Measurements from ENCODE around the gene NCKAP5.

The NCKAP5 gene

DNA sequence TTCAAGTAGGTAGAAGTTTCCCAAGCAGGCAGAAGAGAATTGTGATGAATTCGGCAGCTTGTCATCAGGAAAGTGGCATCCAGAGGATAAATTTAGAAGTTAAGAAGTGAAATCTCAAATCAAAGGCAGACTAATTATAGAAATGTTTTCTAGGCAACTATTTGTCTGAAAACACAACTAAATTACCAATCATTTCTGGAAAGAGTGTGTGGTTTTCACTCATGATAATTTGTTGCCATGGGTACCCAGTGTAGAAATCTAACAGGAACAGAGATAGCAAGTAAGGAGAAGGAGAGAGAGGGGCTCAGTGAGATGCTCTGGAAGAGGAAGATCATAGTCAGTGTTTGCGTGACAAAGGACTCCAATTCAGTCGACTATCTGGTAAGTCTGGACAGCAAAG is 208.1 kb downstream of the NCKAP5 start:
- no peaks in the 10 kb centered on the region for H3K4me1 ChIP-seq (ENCODE audit: insufficient read depth, low read length)
- no peak overlapping the region for H3K4me3 ChIP-seq (ENCODE audit: low read depth in 1 of 2, low read length in 2 of 2)
- no peak overlapping the region for H3K9ac ChIP-seq (ENCODE audit: low read depth, low read length)
- H2AFZ ChIP-seq (ENCODE audit: low read depth, low read length): no peak overlapping the region
- ATAC-seq (ENCODE audit: insufficient read depth, low read depth) (no peak), DNase-seq (no peak)
- no peak overlapping the region for H3K27ac ChIP-seq (ENCODE audit: low read length)
- TF ChIP-seq, protein P1, sequence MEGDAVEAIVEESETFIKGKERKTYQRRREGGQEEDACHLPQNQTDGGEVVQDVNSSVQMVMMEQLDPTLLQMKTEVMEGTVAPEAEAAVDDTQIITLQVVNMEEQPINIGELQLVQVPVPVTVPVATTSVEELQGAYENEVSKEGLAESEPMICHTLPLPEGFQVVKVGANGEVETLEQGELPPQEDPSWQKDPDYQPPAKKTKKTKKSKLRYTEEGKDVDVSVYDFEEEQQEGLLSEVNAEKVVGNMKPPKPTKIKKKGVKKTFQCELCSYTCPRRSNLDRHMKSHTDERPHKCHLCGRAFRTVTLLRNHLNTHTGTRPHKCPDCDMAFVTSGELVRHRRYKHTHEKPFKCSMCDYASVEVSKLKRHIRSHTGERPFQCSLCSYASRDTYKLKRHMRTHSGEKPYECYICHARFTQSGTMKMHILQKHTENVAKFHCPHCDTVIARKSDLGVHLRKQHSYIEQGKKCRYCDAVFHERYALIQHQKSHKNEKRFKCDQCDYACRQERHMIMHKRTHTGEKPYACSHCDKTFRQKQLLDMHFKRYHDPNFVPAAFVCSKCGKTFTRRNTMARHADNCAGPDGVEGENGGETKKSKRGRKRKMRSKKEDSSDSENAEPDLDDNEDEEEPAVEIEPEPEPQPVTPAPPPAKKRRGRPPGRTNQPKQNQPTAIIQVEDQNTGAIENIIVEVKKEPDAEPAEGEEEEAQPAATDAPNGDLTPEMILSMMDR (IDR thresholded peaks at IDR 0.05; ENCODE audit: borderline replicate concordance, extremely low read depth, low read length, poor library complexity, severe bottlenecking): no peak
- TF ChIP-seq EZH2 (IDR thresholded peaks at IDR 0.05; ENCODE audit: borderline replicate concordance, low read depth, low read length, severe bottlenecking): no peak
- no peak overlapping the region for H3K4me2 ChIP-seq (ENCODE audit: insufficient read depth, low read length)
- H3K36me3 ChIP-seq (ENCODE audit: insufficient read depth, low read length): no peaks in the 10 kb centered on the region
- H3K27me3 ChIP-seq (ENCODE audit: insufficient read depth, low read length, poor library complexity): peaks cover 11% of the 10 kb centered on the region
- H4K20me1 ChIP-seq (ENCODE audit: insufficient read depth, low read length): no peaks in the 10 kb centered on the region
- no peaks in the 10 kb centered on the region for H3K9me3 ChIP-seq (ENCODE audit: insufficient read depth, low read length, severe bottlenecking)
- no peaks in the 10 kb centered on the region for H3K79me2 ChIP-seq (ENCODE audit: insufficient read depth, low read length)

DNA sequence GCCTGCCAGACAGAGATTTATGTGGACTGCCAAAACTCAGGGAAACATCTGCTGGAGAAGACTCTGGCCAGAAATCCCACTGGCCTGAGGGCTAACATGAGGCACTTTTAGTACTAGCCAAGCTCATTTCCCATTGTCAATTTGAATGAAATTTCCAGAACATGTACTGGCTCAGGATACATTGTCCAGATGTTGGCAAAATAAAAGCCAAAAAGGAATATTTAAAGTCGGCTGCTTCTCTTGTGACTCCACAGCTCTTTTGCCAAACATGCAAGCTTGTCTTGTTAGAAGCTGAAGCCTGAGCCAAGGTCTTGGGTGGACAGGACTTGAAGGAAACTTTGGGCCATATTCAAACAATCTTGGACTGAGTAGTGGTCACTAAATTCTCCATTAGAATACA is 215.5 kb downstream of the NCKAP5 start:
- Histone ChIP-seq H4K20me1 (ENCODE audit: insufficient read depth, low read length) (no peaks in the 10 kb centered on the region), H3K27me3 (ENCODE audit: insufficient read depth, low read length, poor library complexity) (peaks cover 11% of the 10 kb centered on the region), H3K27ac (ENCODE audit: low read length) (no peak overlapping the region), H2AFZ (ENCODE audit: low read depth, low read length) (no peak overlapping the region), H3K79me2 (ENCODE audit: insufficient read depth, low read length) (no peaks in the 10 kb centered on the region), H3K9ac (ENCODE audit: low read depth, low read length) (no peak overlapping the region), H3K4me1 (ENCODE audit: insufficient read depth, low read length) (no peaks in the 10 kb centered on the region), H3K9me3 (ENCODE audit: insufficient read depth, low read length, severe bottlenecking) (no peaks in the 10 kb centered on the region), H3K4me3 (ENCODE audit: low read depth in 1 of 2, low read length in 2 of 2) (no peak overlapping the region), H3K36me3 (ENCODE audit: insufficient read depth, low read length) (no peaks in the 10 kb centered on the region), H3K4me2 (ENCODE audit: insufficient read depth, low read length) (no peak overlapping the region)
- TF ChIP-seq EZH2 (IDR thresholded peaks at IDR 0.05; ENCODE audit: borderline replicate concordance, low read depth, low read length, severe bottlenecking): no peak
- TF ChIP-seq, protein P1 (IDR thresholded peaks at IDR 0.05; ENCODE audit: borderline replicate concordance, extremely low read depth, low read length, poor library complexity, severe bottlenecking): no peak
- DNase-seq: no peak
- ATAC-seq (ENCODE audit: insufficient read depth, low read depth): no peak

DNA sequence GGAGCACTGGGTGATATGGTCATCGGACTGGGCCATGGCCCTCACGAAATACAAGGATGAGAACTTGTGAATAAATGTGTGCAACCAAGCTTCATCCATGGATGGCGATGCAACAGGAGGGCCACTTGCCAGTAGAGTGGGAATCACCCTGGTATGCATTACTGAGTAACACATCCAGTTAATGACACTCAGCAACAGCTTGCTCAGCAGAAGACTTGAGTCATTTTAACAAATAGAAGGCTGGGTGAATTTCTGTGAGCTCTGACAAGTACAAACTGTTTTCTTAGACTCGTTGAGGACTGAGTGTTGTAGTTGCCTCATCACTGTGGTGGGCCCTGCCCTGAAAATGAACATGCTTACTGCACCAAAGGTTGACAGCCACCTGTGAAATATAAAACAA is 221.6 kb downstream of the NCKAP5 start:
- H3K36me3 ChIP-seq (ENCODE audit: insufficient read depth, low read length): no peaks in the 10 kb centered on the region
- H3K9me3 ChIP-seq (ENCODE audit: insufficient read depth, low read length, severe bottlenecking): no peaks in the 10 kb centered on the region
- DNase-seq (no peak), ATAC-seq (ENCODE audit: insufficient read depth, low read depth) (no peak)
- no peaks in the 10 kb centered on the region for H3K4me1 ChIP-seq (ENCODE audit: insufficient read depth, low read length)
- H3K27me3 ChIP-seq (ENCODE audit: insufficient read depth, low read length, poor library complexity): no peaks in the 10 kb centered on the region
- no peaks in the 10 kb centered on the region for H4K20me1 ChIP-seq (ENCODE audit: insufficient read depth, low read length)
- no peak overlapping the region for H3K27ac ChIP-seq (ENCODE audit: low read length)
- TF ChIP-seq, protein P1 (IDR thresholded peaks at IDR 0.05; ENCODE audit: borderline replicate concordance, extremely low read depth, low read length, poor library complexity, severe bottlenecking): no peak
- no peak for TF ChIP-seq EZH2 (IDR thresholded peaks at IDR 0.05; ENCODE audit: borderline replicate concordance, low read depth, low read length, severe bottlenecking)
- H3K9ac ChIP-seq (ENCODE audit: low read depth, low read length): no peak overlapping the region
- no peaks in the 10 kb centered on the region for H3K79me2 ChIP-seq (ENCODE audit: insufficient read depth, low read length)
- H3K4me3 ChIP-seq (ENCODE audit: low read depth in 1 of 2, low read length in 2 of 2): no peak overlapping the region
- no peak overlapping the region for H3K4me2 ChIP-seq (ENCODE audit: insufficient read depth, low read length)
- no peak overlapping the region for H2AFZ ChIP-seq (ENCODE audit: low read depth, low read length)

DNA sequence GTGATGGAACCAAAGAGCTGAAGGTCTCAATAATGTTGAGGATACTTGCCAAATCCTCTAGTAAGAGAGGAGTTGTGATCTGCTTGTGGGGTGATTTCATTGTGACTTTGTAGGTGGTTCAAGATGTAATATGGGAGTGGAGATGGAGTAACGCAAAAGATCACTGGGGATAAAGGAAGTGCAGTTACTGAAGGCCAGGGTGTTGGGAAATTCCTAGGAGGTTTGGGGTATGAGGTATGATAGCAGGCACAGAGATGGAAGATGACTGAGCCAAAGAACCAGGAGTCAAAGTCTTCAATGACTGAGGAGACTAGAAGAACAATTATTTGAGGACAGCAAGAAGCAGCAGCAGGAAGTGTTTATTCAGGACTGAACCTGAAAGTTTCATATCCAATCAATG is 222.6 kb downstream of the NCKAP5 start:
- no peak for TF ChIP-seq EZH2 (IDR thresholded peaks at IDR 0.05; ENCODE audit: borderline replicate concordance, low read depth, low read length, severe bottlenecking)
- TF ChIP-seq, protein P1 (IDR thresholded peaks at IDR 0.05; ENCODE audit: borderline replicate concordance, extremely low read depth, low read length, poor library complexity, severe bottlenecking): no peak
- no peak overlapping the region for H3K4me2 ChIP-seq (ENCODE audit: insufficient read depth, low read length)
- ATAC-seq (ENCODE audit: insufficient read depth, low read depth): no peak

More for the DNA sequence above, 222.6 kb downstream of the NCKAP5 start:
- no peak overlapping the region for H3K4me3 ChIP-seq (ENCODE audit: low read depth in 1 of 2, low read length in 2 of 2)
- no peaks in the 10 kb centered on the region for H3K36me3 ChIP-seq (ENCODE audit: insufficient read depth, low read length)
- no peak for DNase-seq
- no peak overlapping the region for H3K27ac ChIP-seq (ENCODE audit: low read length)
- H3K9ac ChIP-seq (ENCODE audit: low read depth, low read length): no peak overlapping the region
- H3K4me1 ChIP-seq (ENCODE audit: insufficient read depth, low read length): no peaks in the 10 kb centered on the region
- H3K79me2 ChIP-seq (ENCODE audit: insufficient read depth, low read length): no peaks in the 10 kb centered on the region
- H4K20me1 ChIP-seq (ENCODE audit: insufficient read depth, low read length): no peaks in the 10 kb centered on the region
- no peak overlapping the region for H2AFZ ChIP-seq (ENCODE audit: low read depth, low read length)
- H3K9me3 ChIP-seq (ENCODE audit: insufficient read depth, low read length, severe bottlenecking): no peaks in the 10 kb centered on the region
- H3K27me3 ChIP-seq (ENCODE audit: insufficient read depth, low read length, poor library complexity): no peaks in the 10 kb centered on the region

Measured in DND-41 (cell line).